Heart left ventricle (tissue), 16 donors: ENCODE measurements around the gene CYSTM1. TPM values are rescaled to one million over a fixed set of nuclear protein-coding genes. Genes with fewer than 3 reads are reported as not detected.
"Not testable (repeated sequence)": the region's sequence is repeated elsewhere in the genome, so short reads cannot be mapped to it uniquely, and the experiment has no call there.

ENCODE experiments used
- ATAC-seq, 4 donors: fragments of 200-7000 bp; cut with Tn5 transposase; one replicate each; pipeline ENCODE4 v1.9.1; 2020 to 2022; ENCODE audit warnings: moderate library complexity in 4 of 4, mild to moderate bottlenecking in 3 of 4, moderate number of reproducible peaks in 1 of 4
- DNase-seq, 5 donors: peaks; one replicate each; pipeline ENCODE4 v3.0.0-alpha.2; 2020
- H3K27ac ChIP-seq, 12 donors: fragments of 200-600 bp; sonication (generic) in 4 of 12; one replicate each; pipeline versions ENCODE4 v1.5.0 to v1.8.0; 2016 to 2022; ENCODE audit warnings: mild to moderate bottlenecking in 2 of 12
- H3K27me3 ChIP-seq, 9 donors: fragments of 200-600 bp; sonication (generic) in 2 of 9; one replicate each; pipeline versions ENCODE4 v1.5.1 to v1.8.0; 2016 to 2022; ENCODE audit warnings: mild to moderate bottlenecking in 3 of 9
- H3K36me3 ChIP-seq, 9 donors: fragments of 200-600 bp; sonication (generic) in 2 of 9; one replicate each; pipeline versions ENCODE4 v1.5.0 to v1.8.0; 2018 to 2022; ENCODE audit warnings: mild to moderate bottlenecking in 2 of 9
- H3K4me1 ChIP-seq, 12 donors: fragments of 200-600 bp; sonication (generic) in 4 of 12; one replicate each; pipeline versions ENCODE4 v1.5.0 to v1.8.0; 2016 to 2022; ENCODE audit warnings: mild to moderate bottlenecking in 3 of 12
- H3K4me3 ChIP-seq, 12 donors: fragments of 200-600 bp; sonication (generic) in 4 of 12; one replicate each; pipeline versions ENCODE4 v1.5.0 to v1.8.0; 2017 to 2022; ENCODE audit warnings: mild to moderate bottlenecking in 9 of 12, moderate library complexity in 4 of 12
- H3K9me3 ChIP-seq, 12 donors: fragments of 200-600 bp; sonication (generic) in 4 of 12; one replicate each; pipeline versions ENCODE4 v1.5.0 to v1.8.0; 2016 to 2022; ENCODE audit warnings: mild to moderate bottlenecking in 1 of 12
- CTCF ChIP-seq, 12 donors: fragments of 200-600 bp; sonication (generic) in 4 of 12; IDR thresholded peaks; one replicate each; pipeline versions ENCODE4 v1.5.0 to v1.8.0; 2018 to 2022; ENCODE audit warnings: antibody characterized with exemption in 12 of 12, mild to moderate bottlenecking in 5 of 12
- POLR2A ChIP-seq, 2 donors: fragments of 450-650 bp; IDR thresholded peaks; one replicate each; pipeline ENCODE4 v1.6.1; 2017; ENCODE audit warnings: antibody characterized with exemption in 2 of 2, mild to moderate bottlenecking in 2 of 2, moderate library complexity in 2 of 2
- WGBS, 4 donors: extraction: QIAGEN DNeasy Blood & Tissue Kit in 2 of 4; methylation state at CpG; one replicate each; pipeline versions ENCODE4 v1.1.5 to v1.1.7; 2013 to 2018; 5-methylcytosine and 5-hydroxymethylcytosine counted together
- intact Hi-C, 10 donors: fragments of 100-400 bp; cut with DNase I; formaldehyde crosslinking; loops; one replicate each; pipeline versions ENCODE4 v1.11.1 to v1.14.2; 2022
- polyA plus RNA-seq, 2 donors: library from polyadenylated mRNA; stranded (reverse); fragments of 200-250 nt; gene quantifications; one replicate each; pipeline ENCODE4 v1.2.3, GENCODE V29; 2013
- total RNA-seq, 9 donors: library from RNA; depleted of rRNA in 2 of 9; stranded (reverse); fragments of >200 nt in 2 of 9; fragmentation: NEBNext Ultra II Directional in 3 of 9; extraction: Animal tissue kit (Norgen Biotek cat#: 25700) in 3 of 9; gene quantifications; one replicate each; pipeline versions ENCODE4 v1.1.0 to v1.2.4, GENCODE V29; 2016 to 2023
- donor health status: ischemic (EF 13 %, LVEDD 7.1; RV severe dilation, severe dysfunction).
- donor health status: healthy with polysubstance abuse.
- donor health status: DM: no; HTN: yes; CAD: no.
- donor health status: DM: no; HTN: no; CAD: no.
- donor health status: ischemic (EF 25% LVEDD 6.9; RV normal size, moderate dysfunction).
- donor health status: ischemic (EF 25% LVEDD 5.7; RV mildly dilated, moderate dysfunction).
- donor health status: healthy.
- donor health status: DM: yes; HTN: yes; CAD: no.
- donor health status: ischemic (EF 35%, LVEDD 5.7; RV mildly dilated, moderate dysfunction).
- donor health status: nonischemic (EF 11% LVEDD 7.7; RV severe dilation, severe dysfunction).
- donor health status: DM: yes; HTN: yes; CAD: no.
- donor health status: PGD.
- donor health status: ischemic (EF 29% LVEDD 5.4; RV normal size, mild dysfunction).
- donor health status: nonischemic (EF 23%, LVEDD 6.1; RV moderate dilation, normal function).

Gene CYSTM1
- total and polyA plus RNA-seq, 11 donors, result 58.1 to 238 (median 94.5) TPM

GRCh38 chr5:140152022-140152999, 22.7 kb upstream of the CYSTM1 start:
- intact Hi-C loops, result loop anchor here in 3 of 10 donors (10.0 kb wide), 2 partner anchors 288 to 518 kb away; no protein-coding TSS in a partner anchor
- Histone ChIP-seq H3K27ac (no peak overlapping the region), H3K9me3 (no peaks in the 10 kb centered on the region), H3K4me3 (no peak overlapping the region), H3K4me1 (peaks cover 0 to 14% (median 8%) of the 10 kb centered on the region in 12 donors), H3K36me3 (no peaks in the 10 kb centered on the region), H3K27me3 (no peaks in the 10 kb centered on the region)
- DNase-seq, result no peak
- 77 to 87% (median 82%) methylated on average over 17 to 23 of the region's 23 CpGs for WGBS, 4 donors
- TF ChIP-seq POLR2A (IDR thresholded peaks at IDR 0.05), result no peak
- TF ChIP-seq CTCF (IDR thresholded peaks at IDR 0.05), result no peak
- ATAC-seq, result no peak

- TF ChIP-seq CTCF (IDR thresholded peaks at IDR 0.05) (no peak), POLR2A (IDR thresholded peaks at IDR 0.05) (no peak)
- no peaks in the 10 kb centered on the region for H3K27me3 ChIP-seq
- ATAC-seq (no peak), DNase-seq (no peak)
- H3K36me3 ChIP-seq, result no peaks in the 10 kb centered on the region
- H3K27ac ChIP-seq, result no peak overlapping the region
- no peak overlapping the region for H3K4me3 ChIP-seq
- H3K9me3 ChIP-seq, result no peaks in the 10 kb centered on the region
- peaks cover 0 to 19% (median 9%) of the 10 kb centered on the region in 12 donors for H3K4me1 ChIP-seq
- intact Hi-C loops, result loop anchor here in 3 of 10 donors (10.0 kb wide), 2 partner anchors 288 to 518 kb away; no protein-coding TSS in a partner anchor
- 56 to 68% (median 62%) methylated on average over 7 of the region's 7 CpGs for WGBS, 4 donors
These were observed 21.7 kb upstream of the CYSTM1 start for GRCh38 chr5:140153255-140153654.

GRCh38 chr5:140153905-140154304, 21.1 kb upstream of the CYSTM1 start:
- Histone ChIP-seq H3K4me3 (no peak overlapping the region), H3K36me3 (no peaks in the 10 kb centered on the region), H3K4me1 (peaks cover 0 to 19% (median 9%) of the 10 kb centered on the region in 12 donors), H3K9me3 (no peaks in the 10 kb centered on the region), H3K27ac (no peak overlapping the region), H3K27me3 (no peaks in the 10 kb centered on the region)
- no peak for ATAC-seq
- 75 to 83% (median 79%) methylated on average over 8 of the region's 8 CpGs for WGBS, 4 donors
- intact Hi-C loops, result loop anchor here in 3 of 10 donors (10.0 kb wide), 2 partner anchors 289 to 519 kb away; no protein-coding TSS in a partner anchor
- TF ChIP-seq CTCF (IDR thresholded peaks at IDR 0.05), result no peak
- DNase-seq, result no peak

GRCh38 chr5:140154710-140155381, 20.1 kb upstream of the CYSTM1 start:
- 88 to 93% (median 90%) methylated on average over 21 of the region's 21 CpGs for WGBS, 4 donors
- not testable (repeated sequence) for DNase-seq
- intact Hi-C loops, result loop anchor here in 8 of 10 donors (5.0 to 10.0 kb wide), 6 partner anchors 48 to 520 kb away; no protein-coding TSS in a partner anchor

More at GRCh38 chr5:140154710-140155381, 20.1 kb upstream of the CYSTM1 start:
- not testable (repeated sequence) for H3K36me3 ChIP-seq, ATAC-seq, H3K4me3 ChIP-seq, H3K27me3 ChIP-seq, H3K27ac ChIP-seq, H3K9me3 ChIP-seq
- H3K4me1 ChIP-seq, result peaks cover 0 to 19% (median 9%) of the 10 kb centered on the region in 12 donors
